Lung (tissue), 12 donors: Measurements from ENCODE around the gene IGFBP7. TPM values are rescaled to one million over a fixed set of nuclear protein-coding genes. Genes with fewer than 3 reads are reported as not detected.
"Not testable (repeated sequence)": the region's sequence is repeated elsewhere in the genome, so short reads cannot be mapped to it uniquely, and the experiment has no call there.

Experiments
- ATAC-seq: fragments of 200-7000 bp; cut with Tn5 transposase; one replicate; pipeline ENCODE4 v1.9.1; 2020; ENCODE audit warnings: moderate number of reproducible peaks; ENCODE audit not compliant: insufficient read depth, low FRiP score
- DNase-seq, 3 donors: peaks; one replicate each; pipeline ENCODE4 v3.0.0-alpha.2; 2013 to 2017
- H3K27ac ChIP-seq, 2 donors: one replicate each; pipeline ENCODE4 v1.5.1; 2013; ENCODE audit warnings: mild to moderate bottlenecking in 2 of 2, moderate library complexity in 2 of 2, control low read depth in 1 of 2, inconsistent platforms in 1 of 2, low read depth in 1 of 2, low read length in 1 of 2
- H3K27me3 ChIP-seq, 3 donors: one replicate each; pipeline ENCODE4 v1.5.1; 2013; ENCODE audit warnings: low read length in 2 of 3; ENCODE audit not compliant: control insufficient read depth in 3 of 3, insufficient read depth in 3 of 3
- H3K36me3 ChIP-seq, 4 donors: one replicate each; pipeline ENCODE4 v1.5.1; 2013; ENCODE audit warnings: low read length in 4 of 4, mild to moderate bottlenecking in 1 of 4, moderate library complexity in 1 of 4; ENCODE audit not compliant: control insufficient read depth in 4 of 4, insufficient read depth in 4 of 4
- H3K4me1 ChIP-seq, 5 donors: one replicate each; pipeline ENCODE4 v1.5.1; 2013; ENCODE audit warnings: low read length in 5 of 5, mild to moderate bottlenecking in 2 of 5, moderate library complexity in 1 of 5; ENCODE audit not compliant: control insufficient read depth in 5 of 5, insufficient read depth in 5 of 5
- H3K4me3 ChIP-seq: one replicate; pipeline ENCODE4 v1.5.1; 2013; ENCODE audit warnings: mild to moderate bottlenecking, control low read depth, moderate library complexity
- H3K9ac ChIP-seq, 2 donors: one replicate each; pipeline ENCODE4 v1.5.1; 2013; ENCODE audit warnings: low read length in 2 of 2, control low read depth in 1 of 2; ENCODE audit not compliant: insufficient read depth in 1 of 2
- H3K9me3 ChIP-seq, 4 donors: one replicate each; pipeline ENCODE4 v1.5.1; 2013; ENCODE audit warnings: low read length in 3 of 4, mild to moderate bottlenecking in 1 of 4, moderate library complexity in 1 of 4; ENCODE audit not compliant: control insufficient read depth in 4 of 4, insufficient read depth in 3 of 4
- CTCF ChIP-seq: IDR thresholded peaks from 2 replicates; pipeline ENCODE4 v1.5.1; 2012; ENCODE audit warnings: mild to moderate bottlenecking; ENCODE audit errors: control extremely low read depth, extremely low read depth
- WGBS, 2 donors: extraction: QIAGEN DNeasy Blood & Tissue Kit; methylation state at CpG; one replicate each; pipeline ENCODE4 v1.1.7; 2013; 5-methylcytosine and 5-hydroxymethylcytosine counted together
- polyA plus RNA-seq, 2 donors: library from polyadenylated mRNA; stranded (reverse); fragments of 200-250 nt; gene quantifications; one replicate each; pipeline ENCODE4 v1.2.1, GENCODE V29; 2013
- total RNA-seq, 2 donors: library from RNA; depleted of rRNA in 1 of 2; stranded (reverse); fragments of >200 nt in 1 of 2; gene quantifications; one replicate each; pipeline ENCODE4 v1.2.1, GENCODE V29; 2014 to 2021
- donor health status: control.
- donor health status: control.
- donor health status: Bipolar disorder and iron deficiency.
- donor health status: healthy.
- donor health status: DM: yes; HTN: yes; CAD: no.

Gene IGFBP7
- total and polyA plus RNA-seq, 4 donors: 212 to 517 (median 399) TPM

- H3K4me1 ChIP-seq: peaks cover 12 to 49% (median 24%) of the 10 kb centered on the region in 5 donors
- DNase-seq (no peak), ATAC-seq (no peak)
- H3K9me3 ChIP-seq: no peaks in the 10 kb centered on the region
- no peaks in the 10 kb centered on the region for H3K36me3 ChIP-seq
- no peak overlapping the region for H3K4me3 ChIP-seq
- H3K27me3 ChIP-seq: no peaks in the 10 kb centered on the region
- H3K27ac ChIP-seq: peak overlapping the region in 1 of 2 donors; percentile 0
- TF ChIP-seq CTCF: no peak
- H3K9ac ChIP-seq: no peak overlapping the region
- 65 to 76% methylated on average over 5 of the region's 5 CpGs for WGBS, 2 donors
Observed at GRCh38 chr4:57061395-57061794, 48.8 kb downstream of the IGFBP7 start.

GRCh38 chr4:57060717-57061067 lies 49.5 kb downstream of the IGFBP7 start:
- not testable (repeated sequence) for ATAC-seq, H3K4me3 ChIP-seq, H3K9ac ChIP-seq, DNase-seq, H3K36me3 ChIP-seq, H3K9me3 ChIP-seq, H3K27me3 ChIP-seq
- H3K4me1 ChIP-seq: peaks cover 12 to 52% (median 24%) of the 10 kb centered on the region in 5 donors
- WGBS, 2 donors: 64 to 72% methylated on average over 6 of the region's 6 CpGs
- H3K27ac ChIP-seq: peak overlapping the region in 1 of 2 donors; percentile 45

- Histone ChIP-seq H3K36me3 (no peaks in the 10 kb centered on the region), H3K9ac (no peak overlapping the region), H3K27me3 (no peaks in the 10 kb centered on the region), H3K4me1 (peaks cover 10 to 46% (median 20%) of the 10 kb centered on the region in 5 donors), H3K27ac (no peak overlapping the region), H3K4me3 (no peak overlapping the region), H3K9me3 (no peaks in the 10 kb centered on the region)
- ATAC-seq (no peak), DNase-seq (peak in 1 of 3 donors; percentile 49)
- WGBS, 2 donors: 66 to 71% methylated on average over 6 of the region's 6 CpGs
- TF ChIP-seq CTCF: no peak
Observed at GRCh38 chr4:57059890-57060716, 50.1 kb downstream of the IGFBP7 start.

GRCh38 chr4:57055886-57056285 lies 54.3 kb downstream of the IGFBP7 start:
- no peak for ATAC-seq
- H3K4me1 ChIP-seq: peaks cover 0 to 42% (median 11%) of the 10 kb centered on the region in 5 donors
- H3K36me3 ChIP-seq: peaks cover 0 to 3% (median 0%) of the 10 kb centered on the region in 4 donors
- H3K9me3 ChIP-seq: no peaks in the 10 kb centered on the region
- no peak overlapping the region for H3K4me3 ChIP-seq
- TF ChIP-seq CTCF: no peak
- DNase-seq: peak in 2 of 3 donors; percentile 38 to 41
- 73 to 83% methylated on average over 14 of the region's 14 CpGs for WGBS, 2 donors
- no peaks in the 10 kb centered on the region for H3K27me3 ChIP-seq
- H3K9ac ChIP-seq: no peak overlapping the region
- peak overlapping the region; percentile 55 to 62 for H3K27ac ChIP-seq
